MCF 10A (cell line): ENCODE measurements around the gene SSNA1. TPM values are rescaled to one million over a fixed set of nuclear protein-coding genes. Genes with fewer than 3 reads are reported as not detected.

ENCODE experiments used
- BruUV-seq: library from RNA; stranded (reverse); fragments of 400-500 nt; replicated peaks from 2 replicates; lab custom pipeline; 2021; lab: Mats Ljungman, UMichigan
- CTCF ChIA-PET: fragments of 300-600 bp; sonication (Branson Sonifier 250); formaldehyde crosslinking; extraction: SDS; loops from one replicate; lab custom pipeline; 2021; ENCODE audit warnings: antibody characterized with exemption, inconsistent platforms; lab: Yijun Ruan, JAX
- POLR2A ChIA-PET: fragments of 300-600, 350-650 bp; sonication (Branson Sonifier 250); formaldehyde crosslinking; extraction: SDS; loops from one replicate; lab custom pipeline; 2020; ENCODE audit warnings: antibody characterized with exemption, inconsistent platforms; lab: Yijun Ruan, JAX
- DNase-seq: peaks from one replicate; pipeline ENCODE4 v3.0.0-alpha.2; 2018; ENCODE audit not compliant: unreplicated experiment
- H3K27ac Mint-ChIP-seq: one replicate; pipeline ENCODE4 v1.8.0; 2022; ENCODE audit warnings: mild to moderate bottlenecking, low read depth, mixed read lengths; ENCODE audit not compliant: unreplicated experiment
- H3K27me3 Mint-ChIP-seq: one replicate; pipeline ENCODE4 v1.8.0; 2022; ENCODE audit warnings: mixed read lengths; ENCODE audit not compliant: insufficient read depth, unreplicated experiment
- H3K36me3 Mint-ChIP-seq: one replicate; pipeline ENCODE4 v1.8.0; 2022; ENCODE audit warnings: mild to moderate bottlenecking, moderate library complexity, mixed read lengths; ENCODE audit not compliant: insufficient read depth, unreplicated experiment
- H3K4me1 Mint-ChIP-seq: one replicate; pipeline ENCODE4 v1.8.0; 2022; ENCODE audit warnings: mixed read lengths; ENCODE audit not compliant: insufficient read depth, unreplicated experiment
- H3K4me3 Mint-ChIP-seq: one replicate; pipeline ENCODE4 v1.8.0; 2022; ENCODE audit warnings: mild to moderate bottlenecking, moderate library complexity, mixed read lengths; ENCODE audit not compliant: unreplicated experiment
- H3K9me3 Mint-ChIP-seq: one replicate; pipeline ENCODE4 v1.8.0; 2022; ENCODE audit warnings: mixed read lengths; ENCODE audit not compliant: unreplicated experiment
- CTCF ChIP-seq: fragments of 200-600 bp; IDR thresholded peaks from one replicate; pipeline ENCODE4 v1.8.0; 2022; ENCODE audit warnings: antibody characterized with exemption, mild to moderate bottlenecking; ENCODE audit not compliant: unreplicated experiment
- intact Hi-C: fragments of 100-400 bp; cut with micrococcal nuclease; formaldehyde crosslinking; loops from 2 replicates; pipeline ENCODE4 v1.14.1; 2022
- total RNA-seq: library from RNA; stranded (reverse); gene quantifications from 2 replicates; pipeline ENCODE4 v1.2.3, GENCODE V29; 2022

The SSNA1 gene
- total RNA-seq, 1 experiment from 2014 or later: 81.4 TPM

- no peaks in the 10 kb centered on the region for H3K4me1 Mint-ChIP-seq
- no peaks in the 10 kb centered on the region for H3K9me3 Mint-ChIP-seq
- H3K27ac Mint-ChIP-seq: no peak overlapping the region
- no TSS peak for BruUV-seq
- no peaks in the 10 kb centered on the region for H3K36me3 Mint-ChIP-seq
- ChIA-PET POLR2A (no interaction called here), CTCF (interaction anchor here (0.8 kb wide), 1 partner anchor 13 kb away, joined by 3 read pairs; no protein-coding TSS in a partner anchor)
- DNase-seq: no peak
- peaks cover 16% of the 10 kb centered on the region for H3K27me3 Mint-ChIP-seq
- TF ChIP-seq CTCF: no peak
- intact Hi-C loops: no loop called here
- no peak overlapping the region for H3K4me3 Mint-ChIP-seq
Measured at GRCh38 chr9:137164370-137165249, 23.9 kb upstream of the SSNA1 start.

- BruUV-seq: no TSS peak
- no peaks in the 10 kb centered on the region for H3K4me1 Mint-ChIP-seq
Measured at GRCh38 chr9:137165250-137165836, 23.1 kb upstream of the SSNA1 start.

GRCh38 chr9:137166380-137167229 is 21.9 kb upstream of the SSNA1 start:
- Mint-ChIP-seq H3K36me3 (no peaks in the 10 kb centered on the region), H3K9me3 (no peaks in the 10 kb centered on the region), H3K4me1 (no peaks in the 10 kb centered on the region), H3K4me3 (no peak overlapping the region), H3K27ac (no peak overlapping the region), H3K27me3 (peaks cover 13% of the 10 kb centered on the region)
- DNase-seq: no peak
- TF ChIP-seq CTCF: no peak
- POLR2A ChIA-PET: no interaction called here
- CTCF ChIA-PET: interaction anchor here (0.6 kb wide), 1 partner anchor 98 kb away, joined by 3 read pairs; no protein-coding TSS in a partner anchor
- no TSS peak for BruUV-seq
- intact Hi-C loops: no loop called here

More at GRCh38 chr9:137165250-137165836, 23.1 kb upstream of the SSNA1 start:
- CTCF ChIA-PET: interaction anchor here (0.8 kb wide), 1 partner anchor 13 kb away, joined by 3 read pairs; no protein-coding TSS in a partner anchor
- no peak overlapping the region for H3K27ac Mint-ChIP-seq
- H3K36me3 Mint-ChIP-seq: no peaks in the 10 kb centered on the region
- intact Hi-C loops: no loop called here
- DNase-seq: no peak
- peaks cover 13% of the 10 kb centered on the region for H3K27me3 Mint-ChIP-seq
- H3K4me3 Mint-ChIP-seq: no peak overlapping the region
- H3K9me3 Mint-ChIP-seq: no peaks in the 10 kb centered on the region
- no peak for TF ChIP-seq CTCF
- POLR2A ChIA-PET: no interaction called here
